B cell (primary cell): Measurements from ENCODE around the gene FBXW10. TPM values are rescaled to one million over a fixed set of nuclear protein-coding genes. Genes with fewer than 3 reads are reported as not detected.
A peak's percentile ranks its signal among the peaks of the same experiment; 100 is the strongest.
"Not testable (repeated sequence)": the region's sequence is repeated elsewhere in the genome, so short reads cannot be mapped to it uniquely, and the experiment has no call there.

Experiments
- ATAC-seq: fragments of 200-7000 bp; cut with Tn5 transposase; one replicate; pipeline ENCODE4 v1.10.0; 2021; ENCODE audit warnings: low read depth, mild to moderate bottlenecking, moderate number of reproducible peaks, moderate library complexity
- CTCF ChIA-PET: fragments of 350-600 bp; sonication (Branson Sonifier 250); formaldehyde crosslinking; loops from one replicate; lab custom pipeline; 2021; ENCODE audit warnings: antibody characterized with exemption, inconsistent platforms; lab: Charles Lee
- POLR2A ChIA-PET: fragments of 350-600 bp; sonication (Branson Sonifier 250); formaldehyde crosslinking; loops from one replicate; lab custom pipeline; 2021; ENCODE audit warnings: antibody characterized with exemption; lab: Charles Lee
- DNase-seq: peaks from one replicate; pipeline ENCODE4 v3.0.0; 2013
- H2AFZ ChIP-seq: 2 replicates; pipeline ENCODE4 v1.6.1; 2012; ENCODE audit warnings: mild to moderate bottlenecking, low read depth, low read length; ENCODE audit not compliant: insufficient read depth, poor library complexity, severe bottlenecking
- H3K27ac ChIP-seq, 2 donors: 1 replicate in 1 of 2; 2 replicates in 1 of 2; pipeline ENCODE4 v1.5.1; 2012 to 2013; ENCODE audit warnings: low read length in 2 of 2, mild to moderate bottlenecking in 2 of 2, moderate library complexity in 1 of 2
- H3K27me3 ChIP-seq, 4 experiments: fragments of 200-600 bp in 1 of 4; sonication (generic) in 1 of 4; replicated peaks in 1 of 4; 1 replicate in 2 of 4; 2 replicates in 2 of 4; pipeline versions ENCODE4 v1.6.1 to v1.7.0; 2013 to 2016; ENCODE audit warnings: low read length in 3 of 4, mild to moderate bottlenecking in 2 of 4, mixed read lengths in 1 of 4, moderate library complexity in 1 of 4; ENCODE audit not compliant: insufficient read depth in 4 of 4, control insufficient read depth in 3 of 4; ENCODE audit errors: control extremely low read depth in 1 of 4
- H3K36me3 ChIP-seq, 2 experiments: replicated peaks in 1 of 2; 1 replicate in 1 of 2; 2 replicates in 1 of 2; pipeline versions ENCODE4 v1.6.1 to v1.7.1; 2013; ENCODE audit warnings: low read length in 1 of 2; ENCODE audit not compliant: insufficient read depth in 2 of 2, control insufficient read depth in 1 of 2; ENCODE audit errors: control extremely low read depth in 1 of 2, extremely low read depth in 1 of 2
- H3K4me1 ChIP-seq, 2 donors: fragments of 200-600 bp in 1 of 2; sonication (generic) in 1 of 2; 1 replicate in 1 of 2; 2 replicates in 1 of 2; pipeline versions ENCODE4 v1.5.1 to v1.6.1; 2013 to 2017; ENCODE audit warnings: low read length in 2 of 2; ENCODE audit not compliant: control insufficient read depth in 2 of 2, insufficient read depth in 2 of 2
- H3K4me2 ChIP-seq: replicated peaks from 2 replicates; pipeline ENCODE3; 2012; ENCODE audit warnings: mild to moderate bottlenecking, low read depth, low read length; ENCODE audit not compliant: poor library complexity, severe bottlenecking
- H3K4me3 ChIP-seq, 5 experiments: fragments of 200-600 bp in 1 of 5; sonication (generic) in 1 of 5; 1 replicate in 3 of 5; 2 replicates in 2 of 5; pipeline versions ENCODE4 v1.5.1 to v1.7.0; 2011 to 2016; ENCODE audit warnings: low read length in 4 of 5, mild to moderate bottlenecking in 4 of 5, low read depth in 2 of 5, control low read depth in 1 of 5, moderate library complexity in 1 of 5; ENCODE audit not compliant: insufficient read depth in 1 of 5; ENCODE audit errors: control extremely low read depth in 1 of 5, extremely low read depth in 1 of 5
- H3K79me2 ChIP-seq: fragments of 200-600 bp; sonication (generic); one replicate; pipeline ENCODE4 v1.6.0; 2016; ENCODE audit warnings: low read length; ENCODE audit not compliant: control insufficient read depth, insufficient read depth
- H3K9ac ChIP-seq: fragments of 200-600 bp; sonication (generic); 2 replicates; pipeline ENCODE4 v1.6.1; 2017; ENCODE audit warnings: mild to moderate bottlenecking, low read length, moderate library complexity
- H3K9me3 ChIP-seq, 3 donors: one replicate each; pipeline versions ENCODE4 v1.6.1 to v1.7.1; 2013; ENCODE audit warnings: low read length in 2 of 3; ENCODE audit not compliant: control insufficient read depth in 2 of 3, insufficient read depth in 1 of 3; ENCODE audit errors: control extremely low read depth in 1 of 3
- H4K20me1 ChIP-seq: 2 replicates; pipeline ENCODE4 v1.6.0; 2012; ENCODE audit warnings: mild to moderate bottlenecking, low read length; ENCODE audit not compliant: insufficient read depth, control insufficient read depth, poor library complexity, severe bottlenecking
- H3K27ac Mint-ChIP-seq: one replicate; pipeline ENCODE4 v1.8.0; 2021; ENCODE audit warnings: mixed read lengths
- H3K27me3 Mint-ChIP-seq: one replicate; pipeline ENCODE4 v1.8.0; 2021; ENCODE audit warnings: mixed read lengths
- H3K4me1 Mint-ChIP-seq: one replicate; pipeline ENCODE4 v1.8.0; 2021; ENCODE audit warnings: mixed read lengths
- H3K4me3 Mint-ChIP-seq: one replicate; pipeline ENCODE4 v1.8.0; 2021; ENCODE audit warnings: mixed read lengths
- H3K9me3 Mint-ChIP-seq: one replicate; pipeline ENCODE4 v1.8.0; 2022; ENCODE audit warnings: mixed read lengths; ENCODE audit not compliant: insufficient read depth
- WGBS: methylation state at CpG from one replicate; pipeline ENCODE4 v1.1.5; 2013; ENCODE audit warnings: missing lambda C conversion rate; ENCODE audit not compliant: insufficient coverage; 5-methylcytosine and 5-hydroxymethylcytosine counted together
- intact Hi-C: fragments of 100-400 bp; cut with micrococcal nuclease; formaldehyde crosslinking; loops from one replicate; pipeline ENCODE4 v1.10.0; 2022
- polyA minus RNA-seq: library from RNA; depleted of rRNA, polyadenylated mRNA; stranded (reverse); fragments of >200 nt; gene quantifications from 2 replicates; pipeline ENCODE4 v1.2.3, GENCODE V29; 2012
- polyA plus RNA-seq: library from polyadenylated mRNA; depleted of rRNA; stranded (reverse); fragments of >200 nt; gene quantifications from 2 replicates; pipeline ENCODE4 v1.2.3, GENCODE V29; 2012
- total RNA-seq, 2 donors: library from RNA; stranded (reverse); fragments of 120-200 nt in 1 of 2; gene quantifications; 1 replicate in 1 of 2; 2 replicates in 1 of 2; pipeline versions ENCODE4 v1.2.3 to v1.2.4, GENCODE V29; 2013 to 2022

The FBXW10 gene
- total RNA-seq = 0.15 TPM in 1 of 2 replicates, not detected in the other
- 0.02 TPM for total RNA-seq (2013)
- polyA plus RNA-seq = not detected in 2 replicates
- polyA minus RNA-seq = 0.07 and 0.09 TPM in 2 replicates

GRCh38 chr17:18743699-18744421, at the start of gene FBXW10:
Gene FBXW10, plus strand, starts transcription at chr17:18744054. Its CDS starts 191 bp downstream, at chr17:18744245.
- H3K4me3 ChIP-seq, POLR2A ChIA-PET, ATAC-seq, H3K4me1 ChIP-seq, H3K9me3 Mint-ChIP-seq, H3K27me3 Mint-ChIP-seq, H3K9me3 ChIP-seq, H3K4me2 ChIP-seq, H3K27me3 ChIP-seq, H3K27ac Mint-ChIP-seq, CTCF ChIA-PET, DNase-seq, intact Hi-C loops, H4K20me1 ChIP-seq, H2AFZ ChIP-seq, H3K36me3 ChIP-seq, H3K4me1 Mint-ChIP-seq, H3K4me3 Mint-ChIP-seq, H3K79me2 ChIP-seq, H3K27ac ChIP-seq, H3K9ac ChIP-seq: not testable (repeated sequence)
- no CpG with 5 or more reads among the region's 10 CpGs for WGBS

GRCh38 chr17:18695143-18695542, 48.7 kb upstream of the FBXW10 start:
- H3K27ac Mint-ChIP-seq, H3K27me3 Mint-ChIP-seq, H3K27ac ChIP-seq, DNase-seq, H2AFZ ChIP-seq, H3K4me1 Mint-ChIP-seq, H3K4me1 ChIP-seq, H4K20me1 ChIP-seq, H3K9me3 Mint-ChIP-seq, POLR2A ChIA-PET, intact Hi-C loops, H3K9ac ChIP-seq, H3K4me3 ChIP-seq, ATAC-seq, H3K4me3 Mint-ChIP-seq, H3K27me3 ChIP-seq, CTCF ChIA-PET, H3K36me3 ChIP-seq, H3K9me3 ChIP-seq, H3K79me2 ChIP-seq, H3K4me2 ChIP-seq: not testable (repeated sequence)
- 73% methylated on average over 2 of the region's 2 CpGs for WGBS

- H3K4me1 Mint-ChIP-seq, H3K27me3 ChIP-seq, H3K27ac ChIP-seq, H3K4me1 ChIP-seq, H3K36me3 ChIP-seq, H3K9me3 ChIP-seq, H3K79me2 ChIP-seq, H3K27me3 Mint-ChIP-seq, H4K20me1 ChIP-seq, CTCF ChIA-PET, H3K27ac Mint-ChIP-seq, H3K9me3 Mint-ChIP-seq, intact Hi-C loops, POLR2A ChIA-PET, DNase-seq, ATAC-seq: not testable (repeated sequence)
- peak overlapping the region; percentile 92 for H3K4me3 Mint-ChIP-seq
- H2AFZ ChIP-seq = peak overlapping the region; percentile 85
- 34% methylated on average over 4 of the region's 8 CpGs for WGBS
- peak overlapping the region in 4 of 5 experiments; percentile 55 to 72 (median 60) for H3K4me3 ChIP-seq
- peak overlapping the region; percentile 76 for H3K9ac ChIP-seq
- H3K4me2 ChIP-seq = peak overlapping the region; percentile 66
Measured at GRCh38 chr17:18698473-18699103, 45.3 kb upstream of the FBXW10 start.

- POLR2A ChIA-PET, DNase-seq, H3K4me2 ChIP-seq, H3K79me2 ChIP-seq, H2AFZ ChIP-seq, H3K4me1 Mint-ChIP-seq, H3K27ac ChIP-seq, H3K36me3 ChIP-seq, intact Hi-C loops, H4K20me1 ChIP-seq, H3K4me3 ChIP-seq, ATAC-seq, H3K9me3 Mint-ChIP-seq, H3K27me3 ChIP-seq, H3K9me3 ChIP-seq, H3K9ac ChIP-seq, H3K4me1 ChIP-seq, H3K27me3 Mint-ChIP-seq, H3K27ac Mint-ChIP-seq, H3K4me3 Mint-ChIP-seq: not testable (repeated sequence)
- WGBS = 100% methylated on average over 1 of the region's 3 CpGs
- CTCF ChIA-PET = interaction anchor here (0.7 kb wide), 1 partner anchor 1176 kb away, joined by 3 read pairs; no protein-coding TSS in a partner anchor
Measured at GRCh38 chr17:18705955-18706354, 37.9 kb upstream of the FBXW10 start.
